CD4-positive, alpha-beta T cell treated with Interleukin-10 for 1 hour (primary cell): ENCODE data around the gene PDE4B.
"Not testable (repeated sequence)": the region's sequence is repeated elsewhere in the genome, so short reads cannot be mapped to it uniquely, and the experiment has no call there.

Experiments used
- DNase-seq: peaks from one replicate; pipeline ENCODE4 v3.0.0-alpha.2; 2020

Gene PDE4B

GRCh38 chr1:66403007-66403731, 610.5 kb downstream of the PDE4B start:
- DNase-seq, result no peak

- DNase-seq, result no peak
These were observed 612.4 kb downstream of the PDE4B start for GRCh38 chr1:66405061-66405460.

GRCh38 chr1:66411449-66411848, 618.8 kb downstream of the PDE4B start:
- DNase-seq, result not testable (repeated sequence)

- DNase-seq, result no peak
These were observed 620.0 kb downstream of the PDE4B start for GRCh38 chr1:66412704-66413103.

GRCh38 chr1:66413136-66413837, 620.6 kb downstream of the PDE4B start:
- DNase-seq, result no peak

- DNase-seq, result no peak
These were observed 621.1 kb downstream of the PDE4B start for GRCh38 chr1:66413838-66414175.

- no peak for DNase-seq
These were observed 622.6 kb downstream of the PDE4B start for GRCh38 chr1:66415281-66415680.

GRCh38 chr1:66415866-66416265, 623.2 kb downstream of the PDE4B start:
- no peak for DNase-seq

- no peak for DNase-seq
These were observed 623.6 kb downstream of the PDE4B start for GRCh38 chr1:66416295-66416694.

GRCh38 chr1:66418021-66418420, 625.3 kb downstream of the PDE4B start:
- no peak for DNase-seq

- DNase-seq, result not testable (repeated sequence)
These were observed 627.5 kb downstream of the PDE4B start for GRCh38 chr1:66420171-66420570.

- not testable (repeated sequence) for DNase-seq
These were observed 628.2 kb downstream of the PDE4B start for GRCh38 chr1:66420906-66421305.

GRCh38 chr1:66422804-66423203, 630.1 kb downstream of the PDE4B start:
- DNase-seq, result no peak
